Neural crest cell (in vitro differentiated cells): ENCODE measurements around the gene TRAF6. TPM values are rescaled to one million over a fixed set of nuclear protein-coding genes. Genes with fewer than 3 reads are reported as not detected.

ENCODE experiments used
- DNase-seq: peaks from one replicate; pipeline ENCODE4 v3.0.0; 2021; ENCODE audit warnings: low read depth, mixed read lengths, low spot score
- H3K27ac Mint-ChIP-seq: one replicate; pipeline ENCODE4 v1.8.0; 2021; ENCODE audit warnings: mild to moderate bottlenecking, mixed read lengths; ENCODE audit not compliant: unreplicated experiment
- H3K27me3 Mint-ChIP-seq: 2 replicates; pipeline ENCODE4 v1.8.0; 2021; ENCODE audit warnings: low read depth, mild to moderate bottlenecking, mixed read lengths
- H3K36me3 Mint-ChIP-seq: 2 replicates; pipeline ENCODE4 v1.8.0; 2021; ENCODE audit warnings: low read depth, mild to moderate bottlenecking, mixed read lengths
- H3K4me1 Mint-ChIP-seq: 2 replicates; pipeline ENCODE4 v1.8.0; 2021; ENCODE audit warnings: mixed read lengths
- H3K4me3 Mint-ChIP-seq: one replicate; pipeline ENCODE4 v1.8.0; 2021; ENCODE audit warnings: mild to moderate bottlenecking, mixed read lengths
- H3K9me3 Mint-ChIP-seq: 2 replicates; pipeline ENCODE4 v1.8.0; 2021; ENCODE audit warnings: mixed read lengths
- CTCF ChIP-seq: fragments of 200-600 bp; sonication (generic); conservative IDR thresholded peaks from 2 replicates; pipeline ENCODE4 v1.5.0; 2021; ENCODE audit warnings: antibody characterized with exemption, mild to moderate bottlenecking
- total RNA-seq: library from RNA; stranded (reverse); gene quantifications from 2 replicates; pipeline ENCODE4 v1.2.1, GENCODE V29; 2021

TRAF6 gene
- total RNA-seq, 1 donor from 2014 or later, result 12.9 TPM

GRCh38 chr11:36480833-36481232 lies 29.2 kb downstream of the TRAF6 start:
- TF ChIP-seq CTCF, result no peak
- no peak overlapping the region for H3K27ac Mint-ChIP-seq
- peaks cover 6% of the 10 kb centered on the region for H3K36me3 Mint-ChIP-seq
- DNase-seq, result no peak
- no peak overlapping the region for H3K4me3 Mint-ChIP-seq
- no peaks in the 10 kb centered on the region for H3K9me3 Mint-ChIP-seq
- H3K27me3 Mint-ChIP-seq, result no peaks in the 10 kb centered on the region
- peaks cover 6% of the 10 kb centered on the region for H3K4me1 Mint-ChIP-seq

- TF ChIP-seq CTCF, result peak; percentile 78
- no peaks in the 10 kb centered on the region for H3K27me3 Mint-ChIP-seq
- H3K27ac Mint-ChIP-seq, result no peak overlapping the region
- peaks cover 3% of the 10 kb centered on the region for H3K36me3 Mint-ChIP-seq
- peak; percentile 41 for DNase-seq
- H3K4me3 Mint-ChIP-seq, result no peak overlapping the region
- H3K9me3 Mint-ChIP-seq, result no peaks in the 10 kb centered on the region
- peaks cover 6% of the 10 kb centered on the region for H3K4me1 Mint-ChIP-seq
Measured at GRCh38 chr11:36478700-36479329, 31.3 kb downstream of the TRAF6 start.

- Mint-ChIP-seq H3K36me3 (no peaks in the 10 kb centered on the region), H3K9me3 (no peaks in the 10 kb centered on the region), H3K27ac (no peak overlapping the region), H3K4me1 (peaks cover 10% of the 10 kb centered on the region), H3K4me3 (no peak overlapping the region), H3K27me3 (no peaks in the 10 kb centered on the region)
- no peak for TF ChIP-seq CTCF
- no peak for DNase-seq
Measured at GRCh38 chr11:36475192-36475591, 34.9 kb downstream of the TRAF6 start.

GRCh38 chr11:36471577-36471976 lies 38.5 kb downstream of the TRAF6 start:
- Mint-ChIP-seq H3K4me1 (peaks cover 4% of the 10 kb centered on the region), H3K27me3 (no peaks in the 10 kb centered on the region), H3K4me3 (no peak overlapping the region), H3K36me3 (peaks cover 7% of the 10 kb centered on the region), H3K9me3 (no peaks in the 10 kb centered on the region), H3K27ac (no peak overlapping the region)
- DNase-seq, result no peak
- no peak for TF ChIP-seq CTCF

- Mint-ChIP-seq H3K27me3 (no peaks in the 10 kb centered on the region), H3K4me3 (no peak overlapping the region), H3K4me1 (peaks cover 4% of the 10 kb centered on the region), H3K27ac (no peak overlapping the region), H3K36me3 (peaks cover 7% of the 10 kb centered on the region), H3K9me3 (no peaks in the 10 kb centered on the region)
- no peak for TF ChIP-seq CTCF
- DNase-seq, result no peak
Measured at GRCh38 chr11:36469881-36470802, 39.9 kb downstream of the TRAF6 start.
